Left lung (tissue), 10 donors: ENCODE data around the gene CDH11. TPM values are rescaled to one million over a fixed set of nuclear protein-coding genes. Genes with fewer than 3 reads are reported as not detected.

Source experiments
- ATAC-seq: fragments of 200-7000 bp; cut with Tn5 transposase; one replicate; pipeline ENCODE4 v1.9.1; 2020; ENCODE audit warnings: moderate library complexity
- DNase-seq, 4 donors: peaks; one replicate each; pipeline ENCODE4 v3.0.0-alpha.2; 2013 to 2020
- H3K27ac ChIP-seq, 2 donors: fragments of 200-600 bp; sonication (generic) in 1 of 2; one replicate each; pipeline versions ENCODE4 v1.5.0 to v1.8.0; 2020 to 2021
- H3K27me3 ChIP-seq, 2 donors: fragments of 200-600 bp; sonication (generic) in 1 of 2; one replicate each; pipeline versions ENCODE4 v1.5.0 to v1.8.0; 2020 to 2021
- H3K36me3 ChIP-seq, 2 donors: fragments of 200-600 bp; sonication (generic) in 1 of 2; one replicate each; pipeline versions ENCODE4 v1.5.0 to v1.8.0; 2020 to 2021
- H3K4me1 ChIP-seq, 2 donors: fragments of 200-600 bp; one replicate each; pipeline ENCODE4 v1.8.0; 2021
- H3K4me3 ChIP-seq, 2 donors: fragments of 200-600 bp; sonication (generic) in 1 of 2; one replicate each; pipeline versions ENCODE4 v1.5.0 to v1.8.0; 2020 to 2021; ENCODE audit warnings: mild to moderate bottlenecking in 1 of 2
- H3K9me3 ChIP-seq, 2 donors: fragments of 200-600 bp; sonication (generic) in 1 of 2; one replicate each; pipeline versions ENCODE4 v1.5.0 to v1.8.0; 2020 to 2021
- CTCF ChIP-seq, 2 donors: fragments of 200-600 bp; sonication (generic) in 1 of 2; IDR thresholded peaks; one replicate each; pipeline versions ENCODE4 v1.5.0 to v1.8.0; 2021; ENCODE audit warnings: antibody characterized with exemption in 2 of 2
- intact Hi-C, 2 donors: fragments of 100-400 bp; cut with DNase I; formaldehyde crosslinking; loops; one replicate each; pipeline versions ENCODE4 v1.11.2 to v1.14.2; 2022
- polyA plus RNA-seq, 6 donors: library from polyadenylated mRNA; unstranded; fragments of 120-200 nt; gene quantifications; one replicate each; pipeline ENCODE4 v1.2.1, GENCODE V29; 2013; ENCODE audit not compliant: insufficient read length in 6 of 6
- total RNA-seq, 2 donors: library from RNA; stranded (reverse); fragmentation: NEBNext Ultra II Directional; extraction: Animal tissue kit (Norgen Biotek cat#: 25700); gene quantifications; one replicate each; pipeline ENCODE4 v1.2.1, GENCODE V29; 2021
- donor health status: DM: no; HTN: yes; CAD: no.
- donor health status: DM: no; HTN: no; CAD: no.

Gene CDH11
- total and polyA plus RNA-seq, 8 donors, result 161 to 350 (median 311) TPM

DNA sequence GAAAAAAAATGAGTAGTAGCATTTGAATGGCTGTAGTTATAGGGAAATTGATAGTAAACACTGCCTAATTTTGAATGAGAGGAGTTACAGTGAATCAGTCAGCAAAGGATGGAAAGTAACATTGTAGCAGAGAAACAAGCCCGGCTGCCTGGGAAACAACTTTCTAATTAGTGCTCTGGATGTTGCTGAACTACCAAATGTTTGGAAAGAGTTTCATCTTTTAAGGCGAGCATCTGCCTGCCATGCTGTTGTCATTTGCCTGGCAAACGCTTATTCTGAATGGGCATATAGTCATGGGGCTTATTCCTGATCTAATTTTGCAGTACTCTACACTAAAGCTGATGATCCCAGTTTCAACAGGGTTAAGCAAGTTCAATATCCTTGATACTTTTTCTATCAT is 138.6 kb downstream of the CDH11 start:
- H3K9me3 ChIP-seq, result no peaks in the 10 kb centered on the region
- ATAC-seq, result no peak
- DNase-seq, result no peak
- H3K4me3 ChIP-seq, result no peak overlapping the region
- intact Hi-C loops, result no loop called here
- H3K27me3 ChIP-seq, result no peaks in the 10 kb centered on the region
- no peaks in the 10 kb centered on the region for H3K4me1 ChIP-seq
- H3K36me3 ChIP-seq, result no peaks in the 10 kb centered on the region
- TF ChIP-seq CTCF (IDR thresholded peaks at IDR 0.05), result no peak
- no peak overlapping the region for H3K27ac ChIP-seq

DNA sequence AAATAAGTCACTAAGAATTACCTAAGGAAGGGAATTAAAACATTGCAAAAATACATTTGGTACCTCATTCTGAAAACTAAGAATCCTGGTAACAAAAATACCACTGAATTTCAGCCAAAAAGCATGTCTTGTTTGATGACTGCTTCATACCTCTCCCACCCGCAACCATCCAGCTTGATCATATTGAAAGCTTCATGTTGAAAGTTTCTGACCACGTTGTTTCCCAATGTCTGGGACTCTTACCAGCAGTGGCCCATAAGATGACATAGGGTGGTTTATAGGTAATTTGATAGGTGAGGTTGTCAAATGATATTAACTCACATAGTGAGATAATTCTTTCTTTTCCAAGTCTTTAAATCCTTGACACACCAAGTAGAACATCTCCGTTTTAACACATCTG is 139.3 kb downstream of the CDH11 start:
- no peaks in the 10 kb centered on the region for H3K4me1 ChIP-seq
- no peak overlapping the region for H3K27ac ChIP-seq
- H3K36me3 ChIP-seq, result no peaks in the 10 kb centered on the region
- ATAC-seq (no peak), DNase-seq (no peak)
- no peaks in the 10 kb centered on the region for H3K9me3 ChIP-seq
- intact Hi-C loops, result no loop called here
- TF ChIP-seq CTCF (IDR thresholded peaks at IDR 0.05), result no peak
- H3K27me3 ChIP-seq, result no peaks in the 10 kb centered on the region
- H3K4me3 ChIP-seq, result no peak overlapping the region

- no peaks in the 10 kb centered on the region for H3K27me3 ChIP-seq
- TF ChIP-seq CTCF (IDR thresholded peaks at IDR 0.05), result no peak
- no peak overlapping the region for H3K27ac ChIP-seq
- ATAC-seq (no peak), DNase-seq (no peak)
- no peaks in the 10 kb centered on the region for H3K9me3 ChIP-seq
- no peaks in the 10 kb centered on the region for H3K36me3 ChIP-seq
- H3K4me3 ChIP-seq, result no peak overlapping the region
- intact Hi-C loops, result no loop called here
- no peaks in the 10 kb centered on the region for H3K4me1 ChIP-seq
Observed at GRCh38 chr16:64981568-64982281, 140.1 kb downstream of the CDH11 start.

DNA sequence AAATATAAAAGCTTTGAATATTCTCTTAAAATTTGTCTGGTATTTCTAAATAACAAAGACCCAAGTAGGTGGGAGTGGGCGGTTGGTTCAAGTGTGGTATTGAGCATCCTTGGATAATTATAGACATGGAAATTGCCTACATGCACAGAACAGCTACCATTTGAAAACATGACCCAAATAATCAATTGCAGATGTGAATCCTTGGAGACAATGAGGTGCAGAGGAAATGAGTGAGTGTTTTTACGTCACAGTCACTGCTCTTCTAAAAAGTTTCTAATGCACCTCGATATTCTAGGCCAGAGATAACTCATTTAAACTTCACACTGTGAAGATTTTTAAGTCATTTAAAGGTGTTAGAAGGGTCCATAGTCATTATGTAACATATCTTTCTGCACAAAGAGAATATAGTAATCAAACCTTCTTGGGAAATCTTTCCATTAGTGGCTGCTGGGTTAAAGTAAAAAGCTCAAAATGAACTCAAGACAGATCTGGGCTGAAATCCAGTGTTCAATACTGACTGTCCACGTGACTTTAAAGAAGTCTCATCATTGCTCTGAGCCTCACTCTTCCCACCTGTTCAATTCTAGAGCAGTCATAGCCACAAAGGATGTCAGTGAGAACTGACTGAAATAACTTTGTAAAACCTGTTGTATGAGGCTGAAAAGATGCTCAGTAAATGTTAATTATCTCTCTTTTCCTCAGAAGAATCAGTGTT is 144.5 kb downstream of the CDH11 start:
- H3K36me3 ChIP-seq, result no peaks in the 10 kb centered on the region
- no peaks in the 10 kb centered on the region for H3K9me3 ChIP-seq
- no peak overlapping the region for H3K4me3 ChIP-seq
- DNase-seq (no peak), ATAC-seq (no peak)
- H3K4me1 ChIP-seq, result no peaks in the 10 kb centered on the region
- intact Hi-C loops, result no loop called here
- no peak for TF ChIP-seq CTCF (IDR thresholded peaks at IDR 0.05)
- H3K27me3 ChIP-seq, result no peaks in the 10 kb centered on the region
- H3K27ac ChIP-seq, result no peak overlapping the region

DNA sequence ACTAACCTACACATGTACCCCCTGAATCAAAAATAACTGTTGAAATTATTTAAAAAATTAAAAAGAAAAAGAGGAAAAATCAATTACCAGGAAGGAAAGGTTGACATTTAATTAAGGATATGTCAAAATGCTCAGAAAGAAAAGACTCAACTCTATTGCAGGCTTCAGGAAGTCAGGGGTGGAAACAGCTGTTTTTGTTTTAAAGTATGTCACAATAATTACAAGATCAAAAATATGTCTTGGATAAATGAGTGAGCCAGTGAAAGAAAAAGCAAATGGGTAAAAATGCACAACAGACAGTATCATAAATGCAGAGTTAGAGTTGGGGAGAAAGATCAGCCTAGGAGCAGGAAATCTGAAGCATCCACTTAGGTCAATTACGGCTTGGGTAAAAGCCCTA is 146.0 kb downstream of the CDH11 start:
- Histone ChIP-seq H3K9me3 (no peaks in the 10 kb centered on the region), H3K36me3 (no peaks in the 10 kb centered on the region), H3K27me3 (no peaks in the 10 kb centered on the region), H3K4me1 (no peaks in the 10 kb centered on the region), H3K4me3 (no peak overlapping the region), H3K27ac (no peak overlapping the region)
- intact Hi-C loops, result no loop called here
- ATAC-seq (no peak), DNase-seq (no peak)
- no peak for TF ChIP-seq CTCF (IDR thresholded peaks at IDR 0.05)
